RWPE2 (cell line): Measurements from ENCODE around the gene BLVRA.
A peak's percentile ranks its signal among the peaks of the same experiment; 100 is the strongest.

Source experiments
- ATAC-seq: fragments of 200-7000 bp; cut with Tn5 transposase; 3 replicates; pipeline ENCODE4 v1.9.1; 2021; ENCODE audit warnings: low read depth
- DNase-seq: peaks from one replicate; pipeline ENCODE4 v3.0.0-alpha.2; 2020; ENCODE audit warnings: low spot score
- H3K27ac ChIP-seq: fragments of 450-650 bp; 2 replicates; pipeline ENCODE4 v1.5.1; 2017; ENCODE audit warnings: mild to moderate bottlenecking; ENCODE audit not compliant: poor library complexity, severe bottlenecking
- H3K27me3 ChIP-seq: fragments of 250-450 bp; sonication (Bioruptor Pico); 2 replicates; pipeline ENCODE4 v1.5.1; 2021; ENCODE audit warnings: mild to moderate bottlenecking, moderate library complexity; ENCODE audit not compliant: insufficient read depth, poor library complexity, severe bottlenecking
- H3K36me3 ChIP-seq: fragments of 250-450 bp; sonication (Bioruptor Pico); 2 replicates; pipeline ENCODE4 v1.5.1; 2020; ENCODE audit warnings: low read depth, mild to moderate bottlenecking, moderate library complexity
- H3K4me1 ChIP-seq: fragments of 250-450 bp; sonication (Bioruptor Pico); 2 replicates; pipeline ENCODE4 v1.5.1; 2021; ENCODE audit warnings: mild to moderate bottlenecking, moderate library complexity; ENCODE audit not compliant: insufficient read depth, poor library complexity, severe bottlenecking
- H3K4me3 ChIP-seq: fragments of 250-450 bp; sonication (Bioruptor Pico); 2 replicates; pipeline ENCODE4 v1.5.1; 2021; ENCODE audit warnings: mild to moderate bottlenecking, moderate library complexity; ENCODE audit not compliant: severe bottlenecking
- H3K9me3 ChIP-seq: fragments of 250-450 bp; sonication (Bioruptor Pico); 2 replicates; pipeline ENCODE4 v1.5.1; 2021; ENCODE audit warnings: mild to moderate bottlenecking, moderate library complexity; ENCODE audit not compliant: severe bottlenecking
- CTCF ChIP-seq: fragments of 450-650 bp; IDR thresholded peaks from one replicate; pipeline ENCODE4 v1.5.1; 2017; ENCODE audit warnings: mild to moderate bottlenecking, moderate library complexity; ENCODE audit not compliant: poor library complexity, severe bottlenecking

BLVRA gene

DNA sequence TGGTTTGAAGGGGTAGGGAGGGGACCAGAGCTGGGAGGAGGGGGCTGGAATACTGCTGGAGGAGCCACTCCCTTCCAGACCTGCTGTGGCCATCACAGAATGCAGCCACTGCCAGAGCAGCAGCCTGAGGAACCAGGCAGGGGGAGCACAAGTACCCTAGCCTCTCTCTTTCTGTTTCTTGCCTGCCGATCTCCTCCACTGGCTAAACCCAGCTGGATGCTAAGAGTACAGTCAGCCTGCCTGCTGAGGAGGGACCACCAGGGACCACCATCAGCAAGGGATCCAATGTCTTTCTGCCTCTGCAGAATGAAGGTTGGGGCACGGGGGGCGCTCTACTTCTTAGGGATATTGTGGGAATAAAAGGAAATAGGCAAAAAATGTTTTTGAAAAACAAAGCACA is 4.7 kb downstream of the BLVRA start:
- Histone ChIP-seq H3K27me3 (no peaks in the 10 kb centered on the region), H3K9me3 (no peaks in the 10 kb centered on the region), H3K4me1 (peaks cover 33% of the 10 kb centered on the region), H3K4me3 (no peak overlapping the region), H3K27ac (no peak overlapping the region), H3K36me3 (no peaks in the 10 kb centered on the region; the same call in 1 of the 2 replicates)
- no peak for TF ChIP-seq CTCF
- ATAC-seq (no peak), DNase-seq (no peak)

DNA sequence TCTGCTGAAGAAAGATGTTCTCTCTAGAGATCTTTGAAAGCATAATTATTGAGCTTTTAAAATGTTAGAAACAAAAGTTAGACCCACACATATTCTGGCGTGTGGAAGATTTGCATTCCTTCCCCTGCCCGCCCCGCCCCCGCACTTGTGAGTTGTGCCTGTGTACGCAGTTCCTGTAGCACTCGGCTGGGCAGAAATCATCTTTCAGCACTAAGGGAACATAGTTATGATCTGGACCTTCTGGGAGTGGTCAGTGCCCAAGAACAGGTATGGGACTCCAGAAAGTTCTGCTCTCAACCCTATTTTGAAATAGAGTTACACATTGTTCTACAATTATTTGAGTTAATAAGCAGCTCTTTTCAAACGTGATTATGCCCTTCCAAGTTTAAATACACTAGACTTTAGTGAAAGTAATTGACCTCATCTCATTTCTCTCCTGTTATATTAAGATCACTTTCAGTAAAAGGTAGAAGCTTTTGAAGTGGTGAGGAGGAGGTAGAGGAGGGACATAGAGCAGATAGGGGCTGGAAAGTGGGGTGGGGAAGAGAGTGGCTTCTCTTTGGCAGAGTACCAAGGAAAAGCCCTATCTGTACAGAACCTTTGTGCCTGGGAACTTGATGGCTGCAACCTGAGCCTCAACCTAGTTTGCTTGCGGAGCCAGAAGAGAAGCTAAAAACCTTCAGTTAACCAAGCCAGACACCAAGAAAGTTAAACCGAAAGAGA is 5.7 kb downstream of the BLVRA start:
- no peaks in the 10 kb centered on the region; the same call in 1 of the 2 replicates for H3K36me3 ChIP-seq
- peak overlapping the region; percentile 41 for H3K27ac ChIP-seq
- no peak for TF ChIP-seq CTCF
- H3K27me3 ChIP-seq: no peaks in the 10 kb centered on the region
- no peak overlapping the region for H3K4me3 ChIP-seq
- peaks cover 33% of the 10 kb centered on the region for H3K4me1 ChIP-seq
- ATAC-seq: peak; percentile 58
- DNase-seq: peak; percentile 74
- H3K9me3 ChIP-seq: no peaks in the 10 kb centered on the region

DNA sequence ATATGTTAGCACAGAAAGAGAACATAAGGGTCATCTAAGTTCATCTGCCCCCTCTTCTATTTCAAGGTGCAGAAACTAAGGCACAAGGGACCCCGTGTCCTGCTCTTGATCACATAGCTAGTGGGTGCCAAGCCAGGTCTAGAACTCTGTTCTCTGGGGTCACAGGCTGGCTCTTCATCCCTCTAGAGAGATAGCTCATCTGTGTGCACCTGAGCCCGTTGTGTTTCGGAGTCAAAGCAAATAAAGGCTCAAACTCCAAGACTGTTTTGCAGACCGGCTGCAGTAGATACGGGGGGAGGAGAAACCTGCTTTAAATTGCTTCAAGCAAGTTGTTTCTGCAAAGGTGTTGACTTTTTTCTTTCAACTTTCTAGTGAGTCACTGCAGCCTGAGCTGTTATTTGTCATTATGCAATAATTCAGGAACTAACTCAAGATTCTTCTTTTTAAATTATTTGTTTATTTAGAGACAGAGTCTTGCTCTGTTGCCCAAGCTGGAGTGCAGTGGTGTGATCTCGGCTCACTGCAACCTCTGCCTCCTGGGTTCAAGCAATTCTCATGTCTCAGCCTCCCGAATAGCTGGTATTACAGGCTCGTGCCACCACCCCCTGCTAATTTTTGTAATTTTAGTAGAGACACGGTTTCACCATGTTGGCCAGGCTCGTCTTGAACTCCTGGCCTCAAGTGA is 6.5 kb downstream of the BLVRA start:
- Histone ChIP-seq H3K4me3 (no peak overlapping the region), H3K36me3 (no peaks in the 10 kb centered on the region; the same call in 1 of the 2 replicates), H3K4me1 (peaks cover 30% of the 10 kb centered on the region), H3K9me3 (no peaks in the 10 kb centered on the region), H3K27me3 (no peaks in the 10 kb centered on the region), H3K27ac (peak overlapping the region; percentile 41)
- DNase-seq: no peak
- peak; percentile 85 for ATAC-seq
- TF ChIP-seq CTCF: no peak

DNA sequence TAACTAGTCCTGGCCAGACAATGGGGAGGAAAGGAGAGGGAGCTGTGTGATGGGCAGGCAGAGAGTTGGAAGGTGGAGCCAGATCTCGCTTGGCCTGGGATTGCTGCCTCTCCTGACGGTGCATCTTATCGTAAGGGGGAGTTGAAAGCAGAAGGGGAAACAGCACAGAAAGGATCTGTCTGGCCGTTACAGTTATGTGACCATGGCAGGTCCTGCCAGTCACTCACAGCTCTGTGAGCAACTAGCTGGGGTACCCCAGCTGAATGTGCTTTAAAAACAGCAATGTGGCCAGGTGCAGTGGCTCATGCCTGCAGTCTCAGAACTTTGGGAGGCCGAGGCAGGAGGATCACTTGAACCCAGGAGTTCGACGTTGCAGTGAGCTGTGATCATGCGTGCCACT is 8.1 kb downstream of the BLVRA start:
- no peak for DNase-seq
- Histone ChIP-seq H3K4me1 (peaks cover 30% of the 10 kb centered on the region), H3K27ac (no peak overlapping the region)

More for the DNA sequence above, 8.1 kb downstream of the BLVRA start:
- Histone ChIP-seq H3K9me3 (no peaks in the 10 kb centered on the region), H3K4me3 (no peak overlapping the region), H3K36me3 (no peaks in the 10 kb centered on the region), H3K27me3 (no peaks in the 10 kb centered on the region)
- no peak for TF ChIP-seq CTCF
- no peak for ATAC-seq
